ENCODE results near the gene ANKIB1. TPM values are rescaled to one million over a fixed set of nuclear protein-coding genes. Genes with fewer than 3 reads are reported as not detected.
"Not testable (repeated sequence)": the region's sequence is repeated elsewhere in the genome, so short reads cannot be mapped to it uniquely, and the experiment has no call there.

Gene ANKIB1
- total and polyA plus RNA-seq, 5 donors = 8.1 to 55.3 (median 50.0) TPM

DNA sequence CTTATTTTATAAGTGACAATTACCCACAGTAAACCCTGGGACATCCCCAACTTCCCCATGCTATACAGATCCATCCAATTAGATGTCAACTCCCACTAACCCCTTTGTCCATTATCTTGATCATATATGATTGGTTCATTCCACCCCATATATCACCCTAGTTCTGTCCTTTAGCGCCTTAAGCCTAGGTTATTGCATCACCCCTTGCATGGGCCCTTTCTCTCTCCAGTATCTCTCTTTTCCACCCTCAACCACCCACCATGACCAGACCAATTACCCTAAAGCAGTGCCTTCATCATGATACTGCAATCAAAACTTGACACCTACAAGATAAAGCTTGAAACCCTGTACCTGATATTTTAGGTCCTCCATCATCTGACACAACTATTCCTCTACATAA is 163.6 kb downstream of the ANKIB1 start:
- 100% methylated on average over 1 of the region's 1 CpG for WGBS
- no peaks in the 10 kb centered on the region for H3K27me3 ChIP-seq (ENCODE audit: control insufficient read depth, insufficient read depth)

GRCh38 chr7:92410162-92410561 is 164.4 kb downstream of the ANKIB1 start:
- intact Hi-C loops (cut with DNase I); H3K27ac ChIP-seq (ENCODE audit: low read length); ATAC-seq; H3K4me1 ChIP-seq (ENCODE audit: control insufficient read depth, insufficient read depth, low read length); DNase-seq; H3K4me3 ChIP-seq (ENCODE audit: low read length); H3K27me3 ChIP-seq (ENCODE audit: control insufficient read depth, insufficient read depth); H3K9me3 ChIP-seq (ENCODE audit: control insufficient read depth, low read length): not testable (repeated sequence)
- 91% methylated on average over 6 of the region's 6 CpGs for WGBS

More for the DNA sequence above, 163.6 kb downstream of the ANKIB1 start:
- H3K27ac ChIP-seq (ENCODE audit: low read length) = no peak overlapping the region
- H3K9me3 ChIP-seq (ENCODE audit: control insufficient read depth, low read length) = no peaks in the 10 kb centered on the region
- no peaks in the 10 kb centered on the region for H3K4me1 ChIP-seq (ENCODE audit: control insufficient read depth, insufficient read depth, low read length)
- intact Hi-C loops (cut with DNase I) = no loop called here
- DNase-seq = no peak
- H3K4me3 ChIP-seq (ENCODE audit: low read length) = no peak overlapping the region
- ATAC-seq = no peak

GRCh38 chr7:92412745-92413144 is 167.0 kb downstream of the ANKIB1 start:
- 82% methylated on average over 11 of the region's 11 CpGs for WGBS
- Histone ChIP-seq H3K4me3 (ENCODE audit: low read length) (no peak overlapping the region), H3K4me1 (ENCODE audit: control insufficient read depth, insufficient read depth, low read length) (no peaks in the 10 kb centered on the region), H3K9me3 (ENCODE audit: control insufficient read depth, low read length) (no peaks in the 10 kb centered on the region), H3K27ac (ENCODE audit: low read length) (no peak overlapping the region), H3K27me3 (ENCODE audit: control insufficient read depth, insufficient read depth) (no peaks in the 10 kb centered on the region)
- ATAC-seq (no peak), DNase-seq (no peak)
- intact Hi-C loops (cut with DNase I) = no loop called here

- intact Hi-C loops (cut with DNase I) = no loop called here
- H3K4me1 ChIP-seq (ENCODE audit: control insufficient read depth, insufficient read depth, low read length) = no peaks in the 10 kb centered on the region
- WGBS = 66% methylated on average over 5 of the region's 5 CpGs
- ATAC-seq (no peak), DNase-seq (no peak)
- no peak overlapping the region for H3K4me3 ChIP-seq (ENCODE audit: low read length)
- H3K27ac ChIP-seq (ENCODE audit: low read length) = no peak overlapping the region
- H3K27me3 ChIP-seq (ENCODE audit: control insufficient read depth, insufficient read depth) = no peaks in the 10 kb centered on the region
- H3K9me3 ChIP-seq (ENCODE audit: control insufficient read depth, low read length) = no peaks in the 10 kb centered on the region
These were observed 167.8 kb downstream of the ANKIB1 start for GRCh38 chr7:92413550-92413949.

- Histone ChIP-seq H3K4me1 (ENCODE audit: control insufficient read depth, insufficient read depth, low read length) (no peaks in the 10 kb centered on the region), H3K4me3 (ENCODE audit: low read length) (no peak overlapping the region), H3K9me3 (ENCODE audit: control insufficient read depth, low read length) (no peaks in the 10 kb centered on the region), H3K27ac (ENCODE audit: low read length) (no peak overlapping the region), H3K27me3 (ENCODE audit: control insufficient read depth, insufficient read depth) (no peaks in the 10 kb centered on the region)
- ATAC-seq (no peak), DNase-seq (no peak)
- intact Hi-C loops (cut with DNase I) = no loop called here
- WGBS = 84% methylated on average over 5 of the region's 5 CpGs
These were observed 169.5 kb downstream of the ANKIB1 start for GRCh38 chr7:92415225-92415624.

- no peak for ATAC-seq
- Histone ChIP-seq H3K4me1 (ENCODE audit: control insufficient read depth, insufficient read depth, low read length) (no peaks in the 10 kb centered on the region), H3K4me3 (ENCODE audit: low read length) (no peak overlapping the region), H3K27ac (ENCODE audit: low read length) (no peak overlapping the region), H3K9me3 (ENCODE audit: control insufficient read depth, low read length) (no peaks in the 10 kb centered on the region), H3K27me3 (ENCODE audit: control insufficient read depth, insufficient read depth) (no peaks in the 10 kb centered on the region)
- intact Hi-C loops (cut with DNase I) = no loop called here
- no peak for DNase-seq
- WGBS = 51% methylated on average over 5 of the region's 5 CpGs
These were observed 172.1 kb downstream of the ANKIB1 start for GRCh38 chr7:92417913-92418312.

GRCh38 chr7:92421676-92422435 is 176.1 kb downstream of the ANKIB1 start:
- WGBS = 58% methylated on average over 5 of the region's 5 CpGs
- H3K27ac ChIP-seq (ENCODE audit: low read length) = no peak overlapping the region
- no peak overlapping the region for H3K4me3 ChIP-seq (ENCODE audit: low read length)
- DNase-seq (no peak), ATAC-seq (no peak)
- H3K9me3 ChIP-seq (ENCODE audit: control insufficient read depth, low read length) = no peaks in the 10 kb centered on the region
- intact Hi-C loops (cut with DNase I) = no loop called here
- no peaks in the 10 kb centered on the region for H3K27me3 ChIP-seq (ENCODE audit: control insufficient read depth, insufficient read depth)
- H3K4me1 ChIP-seq (ENCODE audit: control insufficient read depth, insufficient read depth, low read length) = no peaks in the 10 kb centered on the region

DNA sequence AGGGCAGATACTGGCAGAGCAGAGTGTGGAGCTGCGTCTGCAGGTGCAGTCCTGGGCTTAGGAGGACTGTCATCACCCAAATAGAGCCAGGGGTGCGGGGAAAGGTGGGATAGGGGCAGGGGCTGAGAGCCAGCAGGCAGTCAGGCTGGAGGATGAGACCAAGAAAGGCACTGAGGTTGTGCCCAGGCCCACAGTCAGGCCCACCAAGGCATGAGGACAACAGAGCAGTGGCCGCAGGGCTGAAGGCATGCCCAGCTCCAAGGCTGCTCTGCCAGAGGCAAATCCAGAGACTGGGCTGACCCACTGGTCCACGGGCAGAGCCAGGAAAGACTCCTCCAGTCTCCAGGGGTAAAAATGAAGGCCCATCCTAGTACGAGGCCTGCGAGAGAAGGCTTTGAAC is 177.2 kb downstream of the ANKIB1 start:
- ATAC-seq = no peak
- 96% methylated on average over 6 of the region's 6 CpGs for WGBS
- H3K27me3 ChIP-seq (ENCODE audit: control insufficient read depth, insufficient read depth) = no peaks in the 10 kb centered on the region
- H3K9me3 ChIP-seq (ENCODE audit: control insufficient read depth, low read length) = no peaks in the 10 kb centered on the region
- peak in 1 of 3 donors; percentile 43 for DNase-seq
- no peak overlapping the region for H3K27ac ChIP-seq (ENCODE audit: low read length)
- no peaks in the 10 kb centered on the region for H3K4me1 ChIP-seq (ENCODE audit: control insufficient read depth, insufficient read depth, low read length)
- intact Hi-C loops (cut with DNase I) = no loop called here
- no peak overlapping the region for H3K4me3 ChIP-seq (ENCODE audit: low read length)

DNA sequence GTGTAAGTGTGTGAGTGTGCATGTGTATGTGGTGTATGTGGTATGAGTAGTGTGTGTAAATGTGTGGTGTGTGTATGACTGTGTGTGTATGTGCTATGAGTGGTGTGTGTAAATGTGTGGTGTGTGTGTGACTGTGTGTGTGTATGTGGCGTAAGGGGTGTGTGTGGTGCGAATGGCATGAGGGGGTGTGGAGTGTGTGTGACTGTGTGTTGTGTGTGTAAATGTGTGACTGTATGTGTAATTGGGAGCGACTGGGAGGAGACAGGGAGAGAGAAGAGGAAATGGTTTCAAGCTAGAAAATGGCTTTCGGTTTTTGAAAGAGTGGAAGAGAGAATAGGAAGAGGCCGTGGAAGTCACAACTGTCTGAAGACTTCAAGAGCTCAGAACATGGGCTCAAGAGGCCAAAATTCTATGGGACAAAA is 177.9 kb downstream of the ANKIB1 start:
- Histone ChIP-seq H3K4me3 (ENCODE audit: low read length) (no peak overlapping the region), H3K27ac (ENCODE audit: low read length) (no peak overlapping the region), H3K4me1 (ENCODE audit: control insufficient read depth, insufficient read depth, low read length) (no peaks in the 10 kb centered on the region), H3K9me3 (ENCODE audit: control insufficient read depth, low read length) (no peaks in the 10 kb centered on the region), H3K27me3 (ENCODE audit: control insufficient read depth, insufficient read depth) (no peaks in the 10 kb centered on the region)
- intact Hi-C loops (cut with DNase I) = no loop called here
- ATAC-seq (peak; percentile 14 to 35), DNase-seq (no peak)
- 72% methylated on average over 5 of the region's 5 CpGs for WGBS

DNA sequence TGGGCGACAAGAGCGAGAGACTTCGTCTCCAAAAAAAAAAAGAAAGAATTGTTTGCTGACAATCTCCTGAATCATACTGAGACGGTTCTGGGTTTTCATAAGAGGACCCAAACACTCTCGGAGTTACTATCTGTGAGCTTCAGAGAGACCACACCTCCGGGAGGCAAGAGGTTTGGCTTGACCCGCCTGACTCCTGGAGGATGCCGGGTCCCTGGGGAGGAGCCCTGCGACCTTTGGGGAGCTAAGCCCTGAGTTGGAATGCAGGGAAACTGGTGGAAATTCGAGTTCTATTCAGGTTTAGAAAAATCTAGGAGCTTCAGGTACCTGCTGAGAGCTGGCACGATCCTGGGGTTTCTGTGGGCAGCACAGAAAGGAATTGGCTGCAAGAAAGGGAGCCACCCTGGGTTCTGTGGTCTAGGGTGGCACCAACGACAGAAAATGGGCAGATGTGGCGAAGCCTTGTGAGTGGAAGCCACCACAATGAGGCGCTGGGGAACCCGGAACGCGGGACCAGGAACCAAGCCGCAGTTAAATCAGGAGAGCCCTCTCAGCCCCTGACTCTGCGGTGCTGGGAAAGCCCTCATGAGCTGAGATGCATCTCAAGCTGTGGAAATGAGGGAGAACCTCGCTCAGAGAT is 179.7 kb downstream of the ANKIB1 start:
- Histone ChIP-seq H3K4me1 (ENCODE audit: control insufficient read depth, insufficient read depth, low read length) (no peaks in the 10 kb centered on the region), H3K4me3 (ENCODE audit: low read length) (no peak overlapping the region), H3K27ac (ENCODE audit: low read length) (no peak overlapping the region), H3K27me3 (ENCODE audit: control insufficient read depth, insufficient read depth) (no peaks in the 10 kb centered on the region), H3K9me3 (ENCODE audit: control insufficient read depth, low read length) (no peaks in the 10 kb centered on the region)
- DNase-seq (peak in 1 of 3 donors; percentile 43), ATAC-seq (no peak)
- WGBS = 51% methylated on average over 20 of the region's 20 CpGs
- intact Hi-C loops (cut with DNase I) = no loop called here

DNA sequence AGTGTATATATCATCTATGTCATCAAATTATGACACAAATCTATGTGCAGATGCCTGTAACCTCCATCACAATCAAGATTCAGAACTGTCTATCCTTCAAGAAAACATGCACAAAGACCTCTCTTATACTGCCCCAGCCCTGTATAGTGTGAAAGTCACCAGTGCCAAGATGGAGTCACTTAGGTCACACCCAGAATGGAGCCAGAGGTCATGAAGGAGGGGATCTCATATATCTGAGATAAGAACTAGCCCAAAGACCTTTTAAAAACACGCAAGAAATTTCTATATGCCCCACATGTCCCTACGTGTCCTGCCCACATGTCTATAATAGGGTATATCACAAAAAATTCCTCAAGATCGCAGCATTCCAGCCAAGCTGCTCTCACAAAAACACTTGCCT is 181.4 kb downstream of the ANKIB1 start:
- WGBS = 77% methylated on average over 3 of the region's 3 CpGs
- Histone ChIP-seq H3K4me1 (ENCODE audit: control insufficient read depth, insufficient read depth, low read length) (no peaks in the 10 kb centered on the region), H3K27ac (ENCODE audit: low read length) (no peak overlapping the region), H3K9me3 (ENCODE audit: control insufficient read depth, low read length) (no peaks in the 10 kb centered on the region), H3K4me3 (ENCODE audit: low read length) (no peak overlapping the region), H3K27me3 (ENCODE audit: control insufficient read depth, insufficient read depth) (no peaks in the 10 kb centered on the region)
- ATAC-seq (no peak), DNase-seq (no peak)
- intact Hi-C loops (cut with DNase I) = no loop called here
